SK-N-SH (cell line): Measurements from ENCODE around the gene F2RL2. TPM values are rescaled to one million over a fixed set of nuclear protein-coding genes. Genes with fewer than 3 reads are reported as not detected.

Experiments used
- CTCF ChIA-PET: fragments of 300-600, 350-600 bp; formaldehyde crosslinking; extraction: SDS; loops from one replicate; lab custom pipeline; 2021; lab: Yijun Ruan, JAX
- POLR2A ChIA-PET: fragments of 350-600 bp; sonication (Branson Sonifier 250); formaldehyde crosslinking; extraction: SDS; loops from one replicate; lab custom pipeline; 2020; ENCODE audit warnings: antibody characterized with exemption, inconsistent platforms; lab: Yijun Ruan, JAX
- DNase-seq: peaks from one replicate; pipeline ENCODE4 v3.0.0; 2012
- H2AFZ ChIP-seq: fragments of 200-600 bp; sonication (generic); 2 replicates; pipeline ENCODE4 v1.8.1; 2016; ENCODE audit warnings: antibody characterized with exemption, mild to moderate bottlenecking, low read depth
- H3F3A ChIP-seq: fragments of 200-600 bp; sonication (generic); replicated peaks from 2 replicates; pipeline ENCODE3; 2016; ENCODE audit warnings: antibody characterized with exemption, mild to moderate bottlenecking; ENCODE audit not compliant: insufficient read depth
- H3K27ac ChIP-seq, 2 experiments: fragments of 200-500 bp in 1 of 2; fragments of 200-600 bp in 1 of 2; sonication (Bioruptor generic) in 1 of 2; sonication (generic), shearing (Covaris generic) in 1 of 2; 2 replicates each; pipeline versions ENCODE4 v1.5.1 to v1.6.1; 2014 to 2016; ENCODE audit warnings: low read depth in 2 of 2, inconsistent platforms in 1 of 2, low read length in 1 of 2, mild to moderate bottlenecking in 1 of 2, mixed read lengths in 1 of 2
- H3K27me3 ChIP-seq: fragments of 200-600 bp; sonication (generic), shearing (Covaris generic); 2 replicates; pipeline ENCODE4 v1.6.1; 2016; ENCODE audit warnings: mixed run types; ENCODE audit not compliant: insufficient read depth
- H3K36me3 ChIP-seq, 2 experiments: fragments of 200-500 bp in 1 of 2; fragments of 200-600 bp in 1 of 2; sonication (Bioruptor generic) in 1 of 2; sonication (generic) in 1 of 2; replicated peaks in 1 of 2; 2 replicates each; pipeline versions ENCODE3 to v1.5.1; 2014 to 2016; ENCODE audit warnings: low read length in 1 of 2, mild to moderate bottlenecking in 1 of 2; ENCODE audit not compliant: insufficient read depth in 2 of 2, control insufficient read depth in 1 of 2
- H3K4me1 ChIP-seq, 2 experiments: fragments of 200-500 bp in 1 of 2; fragments of 200-600 bp in 1 of 2; sonication (Bioruptor generic) in 1 of 2; sonication (generic), shearing (Covaris generic) in 1 of 2; 2 replicates each; pipeline versions ENCODE4 v1.5.1 to v1.6.1; 2014 to 2016; ENCODE audit warnings: low read depth in 1 of 2, low read length in 1 of 2, mixed run types in 1 of 2; ENCODE audit not compliant: insufficient read depth in 2 of 2, control insufficient read depth in 1 of 2
- H3K4me2 ChIP-seq: fragments of 200-600 bp; sonication (generic), shearing (Covaris generic); 2 replicates; pipeline ENCODE4 v1.6.1; 2017; ENCODE audit warnings: mixed run types
- H3K4me3 ChIP-seq, 2 experiments: fragments of 200-500 bp in 1 of 2; fragments of 200-600 bp in 1 of 2; sonication (Bioruptor generic) in 1 of 2; sonication (generic), shearing (Covaris generic) in 1 of 2; 2 replicates each; pipeline versions ENCODE4 v1.5.1 to v1.8.1; 2014 to 2016; ENCODE audit warnings: low read depth in 2 of 2, inconsistent platforms in 1 of 2, low read length in 1 of 2, mild to moderate bottlenecking in 1 of 2, mixed read lengths in 1 of 2, moderate library complexity in 1 of 2
- H3K79me2 ChIP-seq: fragments of 200-600 bp; sonication (generic); 2 replicates; pipeline ENCODE4 v1.8.1; 2017; ENCODE audit warnings: mild to moderate bottlenecking; ENCODE audit not compliant: insufficient read depth
- H3K9ac ChIP-seq: fragments of 200-600 bp; sonication (generic); 2 replicates; pipeline ENCODE4 v1.6.1; 2017; ENCODE audit warnings: mixed run types
- H3K9me2 ChIP-seq: fragments of 200-600 bp; sonication (generic); 2 replicates; pipeline ENCODE4 v1.6.1; 2017; ENCODE audit warnings: mixed run types
- H3K9me3 ChIP-seq: fragments of 200-600 bp; sonication (generic); 2 replicates; pipeline ENCODE4 v1.6.1; 2017; ENCODE audit warnings: mixed run types, mild to moderate bottlenecking, moderate library complexity
- H4K20me1 ChIP-seq: fragments of 200-600 bp; sonication (generic); 2 replicates; pipeline ENCODE4 v1.6.1; 2017; ENCODE audit warnings: mild to moderate bottlenecking, mixed run types; ENCODE audit not compliant: insufficient read depth
- CHD2 ChIP-seq: fragments of 150-350 bp; IDR thresholded peaks from 2 replicates; pipeline ENCODE4 v1.6.1; 2018; ENCODE audit warnings: low read length; ENCODE audit not compliant: partially characterized antibody
- EP300 ChIP-seq, 2 experiments: IDR thresholded peaks; 2 replicates each; pipeline versions ENCODE4 v1.4.0 to v1.6.1; 2012; ENCODE audit warnings: borderline replicate concordance in 1 of 2, low read depth in 1 of 2, low read length in 1 of 2
- FOSL2 ChIP-seq: IDR thresholded peaks from 2 replicates; pipeline ENCODE4 v1.4.0; 2012; ENCODE audit warnings: low read depth, mild to moderate bottlenecking, moderate library complexity, borderline replicate concordance
- FOXJ3 ChIP-seq: sonication (generic); formaldehyde crosslinking; IDR thresholded peaks from 2 replicates; pipeline ENCODE4 v1.5.1; 2020; ENCODE audit warnings: mild to moderate bottlenecking, missing genetic modification reagents
- MAX ChIP-seq: IDR thresholded peaks from 2 replicates; pipeline ENCODE4 v1.4.0; 2012; ENCODE audit warnings: low read depth
- POLR2AphosphoS5 ChIP-seq: IDR thresholded peaks from 2 replicates; pipeline ENCODE4 v1.6.1; 2012; ENCODE audit warnings: low read depth, low read length
- RAD21 ChIP-seq: IDR thresholded peaks from 2 replicates; pipeline ENCODE4 v1.6.1; 2012; ENCODE audit warnings: mild to moderate bottlenecking, low read length
- REST ChIP-seq: IDR thresholded peaks from 2 replicates; pipeline ENCODE4 v1.6.1; 2012; ENCODE audit warnings: mild to moderate bottlenecking, low read depth, low read length, moderate library complexity
- RXRA ChIP-seq: IDR thresholded peaks from 2 replicates; pipeline ENCODE4 v1.4.0; 2012; ENCODE audit warnings: low read depth, mild to moderate bottlenecking, borderline replicate concordance
- TCF12 ChIP-seq: IDR thresholded peaks from 2 replicates; pipeline ENCODE4 v1.4.0; 2012
- WGBS: methylation state at CpG from one replicate; pipeline ENCODE4 v1.1.6; 2017; ENCODE audit warnings: low lambda C conversion rate; 5-methylcytosine and 5-hydroxymethylcytosine counted together
- polyA plus RNA-seq, 3 experiments: library from polyadenylated mRNA; depleted of rRNA; stranded (reverse); fragments of >200 nt; gene quantifications; 2 replicates each; pipeline ENCODE4 v1.2.3, GENCODE V29; 2012
- TF ChIP-seq, protein P1 (sequence below): IDR thresholded peaks from 2 replicates; pipeline ENCODE4 v1.4.0; 2012; ENCODE audit warnings: low read depth, borderline replicate concordance
- TF ChIP-seq, protein P2 (sequence below): IDR thresholded peaks from 2 replicates; pipeline ENCODE4; 2012

F2RL2 gene
- polyA plus RNA-seq, 1 of the 3 experiments (the other 2 are of a cell fraction) = 29.4 TPM

DNA sequence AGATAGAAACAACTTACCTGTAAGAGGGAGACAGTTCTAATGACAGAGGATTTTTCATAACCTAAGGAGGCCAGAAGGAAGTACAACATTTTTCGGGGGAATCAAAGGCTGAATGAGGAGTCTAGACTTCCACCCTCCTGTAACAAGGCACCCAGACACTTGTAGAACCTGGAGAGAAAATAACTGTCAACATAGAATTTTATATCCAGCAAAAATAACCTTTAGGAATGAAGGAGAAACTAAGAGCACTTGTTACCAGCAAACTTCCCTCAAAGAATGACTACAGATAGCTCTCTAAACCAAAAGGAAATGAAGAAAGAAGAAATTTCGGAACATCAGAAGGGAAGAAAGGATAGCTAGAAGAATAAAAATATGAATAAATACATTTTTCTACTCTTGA, 25.9 kb upstream of the F2RL2 start:
- CTCF ChIA-PET = interaction anchor here (1.4 to 1.5 kb wide), 3 partner anchors 9 to 126 kb away, joined by 3 to 4 read pairs (median 4); no protein-coding TSS in a partner anchor
- no peak overlapping the region for H3K27ac ChIP-seq
- 67% methylated on average over 2 of the region's 2 CpGs for WGBS

More for the DNA sequence above, 25.9 kb upstream of the F2RL2 start:
- H3K36me3 ChIP-seq = no peaks in the 10 kb centered on the region
- no peaks in the 10 kb centered on the region for H3K4me1 ChIP-seq
- no peaks in the 10 kb centered on the region for H3K9me2 ChIP-seq
- H3K4me3 ChIP-seq = no peak overlapping the region
- no peak overlapping the region for H3K4me2 ChIP-seq
- H3K27me3 ChIP-seq = no peaks in the 10 kb centered on the region
- no peak overlapping the region for H3K9ac ChIP-seq
- 0 out of 2 replicates have a peak, but pooled peaks cover 7% of the 10 kb centered on the region for H3K9me3 ChIP-seq
- H4K20me1 ChIP-seq = no peaks in the 10 kb centered on the region
- no peaks in the 10 kb centered on the region for H3K79me2 ChIP-seq
- POLR2A ChIA-PET = no interaction called here
- no peaks in the 10 kb centered on the region for H3F3A ChIP-seq
- no peak overlapping the region for H2AFZ ChIP-seq
- DNase-seq = no peak
- TF ChIP-seq RAD21 = no peak
- no peak for TF ChIP-seq REST
- no peak for TF ChIP-seq FOXJ3 (CRISPR knock-in tag)
- TF ChIP-seq RXRA = no peak
- TF ChIP-seq CHD2 = no peak
- TF ChIP-seq, protein P1, sequence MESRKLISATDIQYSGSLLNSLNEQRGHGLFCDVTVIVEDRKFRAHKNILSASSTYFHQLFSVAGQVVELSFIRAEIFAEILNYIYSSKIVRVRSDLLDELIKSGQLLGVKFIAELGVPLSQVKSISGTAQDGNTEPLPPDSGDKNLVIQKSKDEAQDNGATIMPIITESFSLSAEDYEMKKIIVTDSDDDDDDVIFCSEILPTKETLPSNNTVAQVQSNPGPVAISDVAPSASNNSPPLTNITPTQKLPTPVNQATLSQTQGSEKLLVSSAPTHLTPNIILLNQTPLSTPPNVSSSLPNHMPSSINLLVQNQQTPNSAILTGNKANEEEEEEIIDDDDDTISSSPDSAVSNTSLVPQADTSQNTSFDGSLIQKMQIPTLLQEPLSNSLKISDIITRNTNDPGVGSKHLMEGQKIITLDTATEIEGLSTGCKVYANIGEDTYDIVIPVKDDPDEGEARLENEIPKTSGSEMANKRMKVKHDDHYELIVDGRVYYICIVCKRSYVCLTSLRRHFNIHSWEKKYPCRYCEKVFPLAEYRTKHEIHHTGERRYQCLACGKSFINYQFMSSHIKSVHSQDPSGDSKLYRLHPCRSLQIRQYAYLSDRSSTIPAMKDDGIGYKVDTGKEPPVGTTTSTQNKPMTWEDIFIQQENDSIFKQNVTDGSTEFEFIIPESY = no peak
- no peak for TF ChIP-seq FOSL2
- TF ChIP-seq EP300 (IDR thresholded peaks at IDR 0.05; ENCODE audit: borderline replicate concordance in 1 of 2, low read depth in 1 of 2, low read length in 1 of 2) = no peak
- TF ChIP-seq TCF12 = no peak
- TF ChIP-seq MAX = no peak
- TF ChIP-seq POLR2AphosphoS5 = no peak
- TF ChIP-seq, protein P2, sequence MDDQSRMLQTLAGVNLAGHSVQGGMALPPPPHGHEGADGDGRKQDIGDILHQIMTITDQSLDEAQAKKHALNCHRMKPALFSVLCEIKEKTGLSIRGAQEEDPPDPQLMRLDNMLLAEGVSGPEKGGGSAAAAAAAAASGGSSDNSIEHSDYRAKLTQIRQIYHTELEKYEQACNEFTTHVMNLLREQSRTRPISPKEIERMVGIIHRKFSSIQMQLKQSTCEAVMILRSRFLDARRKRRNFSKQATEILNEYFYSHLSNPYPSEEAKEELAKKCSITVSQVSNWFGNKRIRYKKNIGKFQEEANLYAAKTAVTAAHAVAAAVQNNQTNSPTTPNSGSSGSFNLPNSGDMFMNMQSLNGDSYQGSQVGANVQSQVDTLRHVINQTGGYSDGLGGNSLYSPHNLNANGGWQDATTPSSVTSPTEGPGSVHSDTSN = no peak
